ENCODE results near the gene DPP6. TPM values are rescaled to one million over a fixed set of nuclear protein-coding genes. Genes with fewer than 3 reads are reported as not detected.

DPP6 gene
- total RNA-seq, 1 experiment from 2014 or later, result not detected

- DNase-seq (ENCODE audit: low spot score) (no peak), ATAC-seq (no peak)
- Mint-ChIP-seq H3K27me3 (ENCODE audit: low read depth) (peaks cover 20% of the 10 kb centered on the region), H3K4me1 (no peaks in the 10 kb centered on the region), H3K4me3 (no peak overlapping the region), H3K9me3 (peaks cover 64% of the 10 kb centered on the region), H3K27ac (no peak overlapping the region), H3K36me3 (peaks cover 60% of the 10 kb centered on the region)
- POLR2A ChIA-PET, result no interaction called here
- CTCF ChIA-PET, result no interaction called here
- TF ChIP-seq ZBTB43 (CRISPR knock-in tag; IDR thresholded peaks at IDR 0.05) (no peak), CTCF (IDR thresholded peaks at IDR 0.05) (no peak), NR3C1 (CRISPR knock-in tag; conservative IDR thresholded peaks at IDR 0.05; ENCODE audit: low read depth) (no peak), GTF2I (CRISPR knock-in tag; conservative IDR thresholded peaks at IDR 0.05) (no peak), USF1 (CRISPR knock-in tag; IDR thresholded peaks at IDR 0.05) (no peak), E2F4 (CRISPR knock-in tag; IDR thresholded peaks at IDR 0.05; ENCODE audit: borderline replicate concordance, low read depth) (no peak), ZNF317 (CRISPR knock-in tag; IDR thresholded peaks at IDR 0.05; ENCODE audit: borderline replicate concordance, low read depth) (no peak), FOXK1 (CRISPR knock-in tag; IDR thresholded peaks at IDR 0.05) (no peak), ZNF396 (CRISPR knock-in tag; IDR thresholded peaks at IDR 0.05; ENCODE audit: borderline replicate concordance) (no peak), NR2C2 (CRISPR knock-in tag; IDR thresholded peaks at IDR 0.05) (no peak), EMX1 (CRISPR knock-in tag; IDR thresholded peaks at IDR 0.05) (no peak), JUN (CRISPR knock-in tag; IDR thresholded peaks at IDR 0.05) (no peak), OVOL2 (CRISPR knock-in tag; IDR thresholded peaks at IDR 0.05; ENCODE audit: borderline replicate concordance) (no peak), FOXJ3 (CRISPR knock-in tag; IDR thresholded peaks at IDR 0.05; ENCODE audit: borderline replicate concordance) (no peak), JAZF1 (CRISPR knock-in tag; IDR thresholded peaks at IDR 0.05) (no peak), PRDM15 (CRISPR knock-in tag; IDR thresholded peaks at IDR 0.05) (no peak), ZNF532 (CRISPR knock-in tag; IDR thresholded peaks at IDR 0.05; ENCODE audit: borderline replicate concordance) (no peak)
Measured at GRCh38 chr7:154899862-154900261, 847.7 kb downstream of the DPP6 start.
